GM12878 (cell line): ENCODE data around the gene ARHGEF35. TPM values are rescaled to one million over a fixed set of nuclear protein-coding genes. Genes with fewer than 3 reads are reported as not detected.
"Not testable (repeated sequence)": the region's sequence is repeated elsewhere in the genome, so short reads cannot be mapped to it uniquely, and the experiment has no call there.

Source experiments
- ATAC-seq: fragments of 200-7000 bp; cut with Tn5 transposase; 3 replicates; pipeline ENCODE4 v1.9.1; 2020; ENCODE audit warnings: mild to moderate bottlenecking, moderate library complexity
- BruUV-seq: library from RNA; stranded (reverse); fragments of 400-500 nt; replicated peaks from 2 replicates; lab custom pipeline; 2021; lab: Mats Ljungman, UMichigan
- CTCF ChIA-PET: fragments of 300-600 bp; sonication (Branson Sonifier 250); formaldehyde crosslinking; extraction: SDS; loops from one replicate; lab custom pipeline; 2021; ENCODE audit warnings: inconsistent platforms; lab: Yijun Ruan, JAX
- POLR2A ChIA-PET: fragments of 350-600 bp; formaldehyde crosslinking; extraction: SDS; loops from one replicate; lab custom pipeline; 2021; ENCODE audit warnings: inconsistent platforms; lab: Charles Lee
- RAD21 ChIA-PET: fragments of 300-600 bp; sonication (Branson Sonifier 250); formaldehyde crosslinking; loops from one replicate; lab custom pipeline; 2023; ENCODE audit warnings: antibody characterized with exemption; ENCODE audit not compliant: unreplicated experiment; lab: Charles Lee
- SMC1A ChIA-PET: fragments of 300-600 bp; sonication (Branson Sonifier 250); formaldehyde crosslinking; loops from one replicate; lab custom pipeline; 2023; ENCODE audit not compliant: unreplicated experiment, uncharacterized antibody; lab: Charles Lee
- DNase-seq: peaks from one replicate; pipeline ENCODE4 v3.0.0-alpha.2; 2011; ENCODE audit warnings: low read depth, low spot score
- FAIRE-seq: peaks from 3 replicates; lab custom pipeline; 2011; peaks lifted over from hg19 to GRCh38; lab: Jason Lieb, UNC
- H2AFZ ChIP-seq: 2 replicates; pipeline ENCODE4 v1.6.0; 2011; ENCODE audit warnings: low read depth, low read length, control low read depth; ENCODE audit not compliant: control insufficient read depth
- H3K27ac ChIP-seq: 2 replicates; pipeline ENCODE4 v1.5.1; 2011; ENCODE audit warnings: control low read depth; ENCODE audit not compliant: control insufficient read depth, insufficient read depth
- H3K27me3 ChIP-seq, 2 experiments: replicated peaks in 1 of 2; 2 replicates each; pipeline versions ENCODE4 v1.6.0 to v1.6.1; 2011; ENCODE audit warnings: low read length in 1 of 2; ENCODE audit not compliant: control insufficient read depth in 2 of 2, insufficient read depth in 2 of 2
- H3K36me3 ChIP-seq, 2 experiments: 2 replicates each; pipeline ENCODE4 v1.5.1; 2011; ENCODE audit warnings: low read length in 1 of 2; ENCODE audit not compliant: control insufficient read depth in 2 of 2, insufficient read depth in 2 of 2
- H3K4me1 ChIP-seq: 2 replicates; pipeline ENCODE4 v1.6.1; 2011; ENCODE audit warnings: mild to moderate bottlenecking, low read length, moderate library complexity, mixed read lengths; ENCODE audit not compliant: control insufficient read depth, insufficient read depth
- H3K4me2 ChIP-seq: 2 replicates; pipeline ENCODE4 v1.6.0; 2011; ENCODE audit warnings: control low read depth; ENCODE audit not compliant: control insufficient read depth, insufficient read depth
- H3K4me3 ChIP-seq: fragments of 200-600 bp; sonication (generic); 2 replicates; pipeline ENCODE4 v1.5.1; 2016
- H3K79me2 ChIP-seq: 2 replicates; pipeline ENCODE4 v1.6.0; 2011; ENCODE audit warnings: low read length; ENCODE audit not compliant: control insufficient read depth, insufficient read depth
- H3K9ac ChIP-seq: 2 replicates; pipeline ENCODE4 v1.8.0; 2011; ENCODE audit warnings: low read length, control low read depth, mixed read lengths; ENCODE audit not compliant: control insufficient read depth, insufficient read depth
- H3K9me3 ChIP-seq: replicated peaks from 3 replicates; pipeline ENCODE4 v1.5.1; 2011; ENCODE audit warnings: mild to moderate bottlenecking, low read length; ENCODE audit not compliant: control insufficient read depth, insufficient read depth
- H4K20me1 ChIP-seq: 2 replicates; pipeline ENCODE4 v1.6.0; 2011; ENCODE audit not compliant: control insufficient read depth, insufficient read depth
- POLR2AphosphoS2 ChIP-seq: IDR thresholded peaks from 2 replicates; pipeline ENCODE4 v1.6.1; 2011; ENCODE audit warnings: low read depth, mild to moderate bottlenecking, low read length, improper control_type of control experiment, moderate library complexity
- SMAD5 ChIP-seq: IDR thresholded peaks from 2 replicates; pipeline ENCODE4 v1.6.1; 2016; ENCODE audit warnings: antibody characterized with exemption, low read depth
- STAT1 ChIP-seq: fragments of 450-650 bp; conservative IDR thresholded peaks from 2 replicates; pipeline ENCODE4 v1.6.1; 2014; ENCODE audit warnings: antibody characterized with exemption, mild to moderate bottlenecking
- WGBS: methylation state at CpG from one replicate; pipeline ENCODE4 v1.1.6; 2016; ENCODE audit warnings: low lambda C conversion rate; ENCODE audit not compliant: insufficient replicate concordance, insufficient coverage; ENCODE audit errors: missing lambda C conversion rate; 5-methylcytosine and 5-hydroxymethylcytosine counted together
- in situ Hi-C: fragments of 300-500 bp; cut with MboI; formaldehyde crosslinking; loops from 9 replicates; pipeline ENCODE4 v1.14.3; 2018; ENCODE audit warnings: mixed read lengths
- intact Hi-C: fragments of 100-400 bp; cut with micrococcal nuclease; formaldehyde crosslinking; loops from one replicate; pipeline ENCODE4 v1.14.2; 2022; ENCODE audit not compliant: unreplicated experiment
- polyA plus RNA-seq, 11 experiments: library from polyadenylated mRNA; depleted of rRNA in 4 of 11; unstranded in 6 of 11; stranded (reverse) in 5 of 11; fragments of >200 nt; fragmentation: Nextera tagmentation in 4 of 11; fragmentation: Illumina TruSeq in 1 of 11; extraction: Ambion mirVana in 4 of 11; extraction: Trizol in 1 of 11; gene quantifications; 1 replicate in 1 of 11; 2 replicates in 10 of 11; pipeline versions ENCODE4 v1.2.1 to v1.2.3, GENCODE V29; 2011 to 2016; ENCODE audit warnings: inconsistent platforms in 2 of 11, missing spikeins in 2 of 11, low read depth in 1 of 11
- total RNA-seq, 4 experiments: library from RNA; depleted of rRNA in 3 of 4; stranded (reverse); fragments of >200 nt in 3 of 4; fragmentation: Illumina TruSeq in 1 of 4; extraction: Trizol in 1 of 4; gene quantifications; 2 replicates each; pipeline versions ENCODE4 v1.2.1 to v1.2.3, GENCODE V29; 2013 to 2021
- TF ChIP-seq, protein P1 (sequence below): IDR thresholded peaks from 2 replicates; pipeline ENCODE4 v1.6.1; 2011; ENCODE audit warnings: low read depth, mild to moderate bottlenecking, low read length, moderate library complexity, borderline replicate concordance; ENCODE audit errors: extremely low read depth

Gene ARHGEF35
- total and polyA plus RNA-seq, 10 of the 15 experiments (the other 5 are each of a cell fraction or from before 2014, with no cell fraction given) = 0.39 to 9.2 (median 4.7) TPM

DNA sequence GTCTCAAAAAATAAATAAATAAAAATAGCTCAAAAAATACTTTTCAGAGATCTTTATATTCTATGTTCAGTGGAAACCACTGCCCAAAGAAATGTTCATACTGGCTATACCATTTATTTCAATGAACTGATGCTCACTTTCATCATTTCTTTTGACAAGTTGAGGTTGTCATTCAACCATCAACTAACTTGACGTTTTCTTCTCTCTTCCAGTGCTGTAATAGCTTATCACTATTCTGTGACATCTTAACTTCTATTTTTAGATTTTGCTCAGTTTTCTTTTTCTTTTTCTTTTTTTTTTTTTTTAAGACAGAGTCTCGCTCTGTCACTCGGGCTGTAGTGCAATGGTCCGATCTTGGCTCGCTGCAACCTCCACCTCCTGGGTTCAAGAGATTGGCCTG lies 21.0 kb downstream of the ARHGEF35 start:
- no peak for ATAC-seq
- no peak for FAIRE-seq
- BruUV-seq = no TSS peak
- no peaks in the 10 kb centered on the region for H3K9me3 ChIP-seq
- no peak overlapping the region for H3K9ac ChIP-seq
- H3K36me3 ChIP-seq = no peaks in the 10 kb centered on the region
- TF ChIP-seq POLR2AphosphoS2 = no peak
- TF ChIP-seq STAT1 = no peak
- TF ChIP-seq SMAD5 = no peak
- TF ChIP-seq, protein P1, sequence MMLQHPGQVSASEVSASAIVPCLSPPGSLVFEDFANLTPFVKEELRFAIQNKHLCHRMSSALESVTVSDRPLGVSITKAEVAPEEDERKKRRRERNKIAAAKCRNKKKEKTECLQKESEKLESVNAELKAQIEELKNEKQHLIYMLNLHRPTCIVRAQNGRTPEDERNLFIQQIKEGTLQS = no peak
- H3K79me2 ChIP-seq = no peaks in the 10 kb centered on the region
- DNase-seq = no peak
- intact Hi-C loops = loop anchor here (5.0 kb wide), 1 partner anchor 218 kb away; no protein-coding TSS in a partner anchor
- ChIA-PET SMC1A (interaction anchor here (0.7 kb wide), 1 partner anchor 1385 kb away, joined by 3 read pairs; no protein-coding TSS in a partner anchor), RAD21 (no interaction called here), CTCF (no interaction called here), POLR2A (no interaction called here)
- H3K27ac ChIP-seq = no peak overlapping the region
- 7% methylated on average over 1 of the region's 5 CpGs for WGBS
- in situ Hi-C loops = no loop called here
- no peaks in the 10 kb centered on the region for H4K20me1 ChIP-seq
- H3K4me1 ChIP-seq = no peaks in the 10 kb centered on the region
- H3K4me2 ChIP-seq = no peak overlapping the region
- no peak overlapping the region for H2AFZ ChIP-seq
- H3K27me3 ChIP-seq = no peaks in the 10 kb centered on the region
- H3K4me3 ChIP-seq = no peak overlapping the region

DNA sequence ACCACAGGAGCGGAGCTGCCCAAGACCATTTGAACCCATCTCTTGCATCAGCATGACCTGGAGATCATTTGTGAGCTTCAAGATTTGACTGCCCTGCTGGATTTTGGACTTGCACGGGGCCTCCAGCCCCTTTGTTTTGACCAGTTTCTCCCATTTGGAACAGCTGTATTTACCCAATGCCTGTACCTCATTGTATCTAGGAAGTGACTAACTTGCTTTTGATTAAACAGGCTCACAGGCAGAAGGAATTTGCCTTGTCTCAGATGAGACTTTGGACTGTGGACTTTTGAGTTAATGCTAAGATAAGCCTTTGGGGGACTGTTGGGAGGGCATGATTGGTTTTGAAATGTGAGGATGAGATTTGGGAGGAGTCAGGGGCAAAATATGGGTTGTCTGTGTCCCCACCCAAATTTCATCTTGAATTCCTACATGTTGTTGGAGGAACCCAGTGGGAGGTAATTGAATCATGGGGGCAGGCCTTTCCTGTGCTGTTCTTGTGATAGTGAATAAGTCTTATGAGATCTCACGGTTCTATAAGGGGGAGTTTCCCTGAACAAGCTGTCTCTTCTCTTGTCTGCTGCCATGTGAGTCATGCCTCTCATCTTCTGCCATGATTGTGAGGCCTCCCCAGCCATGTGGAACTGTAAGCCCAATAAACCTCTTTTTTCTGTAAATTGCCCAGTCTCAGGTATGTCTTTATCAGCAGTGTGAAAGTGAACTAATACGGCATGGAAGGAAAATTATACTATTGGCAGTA lies 23.9 kb downstream of the ARHGEF35 start:
- RAD21 ChIA-PET, H3K4me1 ChIP-seq, H2AFZ ChIP-seq, H3K36me3 ChIP-seq, H4K20me1 ChIP-seq, H3K79me2 ChIP-seq, DNase-seq, SMC1A ChIA-PET, H3K4me2 ChIP-seq, intact Hi-C loops, CTCF ChIA-PET, H3K4me3 ChIP-seq, H3K9me3 ChIP-seq, POLR2A ChIA-PET, H3K27me3 ChIP-seq, in situ Hi-C loops, FAIRE-seq, H3K27ac ChIP-seq, ATAC-seq, BruUV-seq, H3K9ac ChIP-seq: not testable (repeated sequence)
- WGBS = 46% methylated on average over 4 of the region's 4 CpGs
